DND-41 (cell line): ENCODE results near the gene MRTFA.

ENCODE experiments used
- ATAC-seq: fragments of 200-7000 bp; cut with Tn5 transposase; 3 replicates; pipeline ENCODE4 v1.9.1; 2021; ENCODE audit warnings: low read depth; ENCODE audit not compliant: insufficient read depth
- DNase-seq: peaks from one replicate; pipeline ENCODE4 v3.0.0-alpha.2; 2020
- H2AFZ ChIP-seq: 2 replicates; pipeline ENCODE4 v1.6.0; 2012; ENCODE audit warnings: low read depth, low read length
- H3K27ac ChIP-seq: 2 replicates; pipeline ENCODE4 v1.5.1; 2012; ENCODE audit warnings: low read length, inconsistent platforms
- H3K27me3 ChIP-seq: fragments of 200-600 bp; sonication (generic); 2 replicates; pipeline ENCODE4 v1.6.0; 2012; ENCODE audit warnings: low read length, mild to moderate bottlenecking, inconsistent platforms; ENCODE audit not compliant: insufficient read depth, poor library complexity
- H3K36me3 ChIP-seq: 2 replicates; pipeline ENCODE4 v1.5.1; 2012; ENCODE audit warnings: low read length, inconsistent platforms; ENCODE audit not compliant: insufficient read depth
- H3K4me1 ChIP-seq: 2 replicates; pipeline ENCODE4 v1.5.1; 2012; ENCODE audit warnings: mild to moderate bottlenecking, low read length; ENCODE audit not compliant: insufficient read depth
- H3K4me2 ChIP-seq: 2 replicates; pipeline ENCODE4 v1.6.0; 2012; ENCODE audit warnings: mild to moderate bottlenecking, moderate library complexity, low read length, inconsistent platforms; ENCODE audit not compliant: insufficient read depth
- H3K4me3 ChIP-seq, 2 experiments: fragments of 200-600 bp in 1 of 2; shearing (Covaris generic) in 1 of 2; 2 replicates each; pipeline ENCODE4 v1.5.1; 2012 to 2016; ENCODE audit warnings: inconsistent platforms in 2 of 2, low read length in 2 of 2, mild to moderate bottlenecking in 2 of 2, low read depth in 1 of 2, moderate library complexity in 1 of 2
- H3K79me2 ChIP-seq: 2 replicates; pipeline ENCODE4 v1.6.0; 2012; ENCODE audit warnings: low read length, inconsistent platforms; ENCODE audit not compliant: insufficient read depth
- H3K9ac ChIP-seq: 2 replicates; pipeline ENCODE4 v1.6.0; 2012; ENCODE audit warnings: low read depth, mild to moderate bottlenecking, inconsistent platforms, low read length, moderate library complexity
- H3K9me3 ChIP-seq: 2 replicates; pipeline ENCODE4 v1.5.1; 2012; ENCODE audit warnings: low read length, moderate library complexity, mild to moderate bottlenecking, inconsistent platforms; ENCODE audit not compliant: insufficient read depth, severe bottlenecking
- H4K20me1 ChIP-seq: 2 replicates; pipeline ENCODE4 v1.6.0; 2012; ENCODE audit warnings: low read length; ENCODE audit not compliant: insufficient read depth
- CTCF ChIP-seq: IDR thresholded peaks from 2 replicates; pipeline ENCODE4 v1.5.1; 2012; ENCODE audit warnings: borderline replicate concordance, low read length, moderate library complexity, mild to moderate bottlenecking; ENCODE audit not compliant: poor library complexity, severe bottlenecking; ENCODE audit errors: extremely low read depth
- EZH2 ChIP-seq: IDR thresholded peaks from 3 replicates; pipeline ENCODE4 v1.6.1; 2012; ENCODE audit warnings: borderline replicate concordance, low read depth, mild to moderate bottlenecking, moderate library complexity, low read length, inconsistent platforms; ENCODE audit not compliant: severe bottlenecking

The MRTFA gene

DNA sequence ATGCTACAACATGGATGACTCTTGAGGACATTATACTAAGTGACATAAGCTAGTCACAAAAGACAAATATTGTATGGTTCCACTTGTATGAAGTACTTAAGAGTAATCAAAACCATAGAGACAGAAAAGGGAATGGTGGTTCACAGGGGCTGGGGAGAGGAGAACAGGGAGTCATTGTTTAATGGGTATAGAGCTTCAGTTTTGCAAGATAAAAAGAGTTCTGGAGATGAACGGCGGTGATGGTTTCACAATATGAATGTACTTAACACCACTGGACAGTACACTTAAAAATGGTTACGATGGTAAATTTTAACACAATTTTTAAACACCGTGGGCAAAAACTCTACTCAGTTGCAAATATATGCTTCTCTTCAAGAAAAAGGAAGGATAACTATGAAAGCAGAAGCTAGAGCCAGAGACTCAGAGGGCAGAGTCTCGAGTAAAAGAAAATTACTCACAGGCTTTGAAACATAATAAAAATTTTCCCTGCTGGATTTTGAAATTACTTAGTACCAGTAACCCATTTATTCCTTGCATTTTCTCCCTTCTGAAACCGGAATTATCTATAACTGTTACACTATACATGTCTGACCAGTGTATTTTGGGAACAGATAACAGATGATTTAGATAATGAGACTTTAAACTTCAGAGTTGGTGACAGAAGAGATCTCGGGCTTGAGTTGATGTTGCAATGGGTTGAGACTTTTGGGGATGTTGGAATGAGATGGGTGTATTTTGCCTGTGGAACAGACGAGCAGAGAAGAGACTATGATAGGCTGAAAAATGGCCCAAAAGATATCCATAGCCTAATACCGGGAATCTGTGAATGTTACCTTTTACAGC, 15.0 kb downstream of the MRTFA start:
- H3K9me3 ChIP-seq = peaks cover 17% of the 10 kb centered on the region
- peaks cover 4% of the 10 kb centered on the region; the same call in 1 of the 2 replicates for H4K20me1 ChIP-seq
- H3K4me3 ChIP-seq = no peak overlapping the region
- H3K36me3 ChIP-seq = no peaks in the 10 kb centered on the region
- TF ChIP-seq CTCF (no peak), EZH2 (no peak)
- no peak overlapping the region for H2AFZ ChIP-seq
- no peaks in the 10 kb centered on the region for H3K27me3 ChIP-seq
- DNase-seq (no peak), ATAC-seq (no peak)
- no peak overlapping the region for H3K4me2 ChIP-seq
- no peak overlapping the region for H3K9ac ChIP-seq
- H3K27ac ChIP-seq = no peak overlapping the region
- peaks cover 79% of the 10 kb centered on the region for H3K79me2 ChIP-seq
- no peaks in the 10 kb centered on the region for H3K4me1 ChIP-seq

GRCh38 chr22:40620464-40621046, 16.0 kb downstream of the MRTFA start:
- no peak for DNase-seq
- TF ChIP-seq CTCF (no peak), EZH2 (no peak)
- no peak for ATAC-seq
- H3K27me3 ChIP-seq = no peaks in the 10 kb centered on the region
- no peak overlapping the region for H3K4me2 ChIP-seq
- H2AFZ ChIP-seq = no peak overlapping the region
- H4K20me1 ChIP-seq = peaks cover 7% of the 10 kb centered on the region; the same call in 1 of the 2 replicates
- H3K4me1 ChIP-seq = no peaks in the 10 kb centered on the region
- H3K36me3 ChIP-seq = no peaks in the 10 kb centered on the region
- no peak overlapping the region for H3K9ac ChIP-seq
- peaks cover 77% of the 10 kb centered on the region for H3K79me2 ChIP-seq
- peaks cover 17% of the 10 kb centered on the region for H3K9me3 ChIP-seq
- no peak overlapping the region for H3K27ac ChIP-seq
- H3K4me3 ChIP-seq = no peak overlapping the region

DNA sequence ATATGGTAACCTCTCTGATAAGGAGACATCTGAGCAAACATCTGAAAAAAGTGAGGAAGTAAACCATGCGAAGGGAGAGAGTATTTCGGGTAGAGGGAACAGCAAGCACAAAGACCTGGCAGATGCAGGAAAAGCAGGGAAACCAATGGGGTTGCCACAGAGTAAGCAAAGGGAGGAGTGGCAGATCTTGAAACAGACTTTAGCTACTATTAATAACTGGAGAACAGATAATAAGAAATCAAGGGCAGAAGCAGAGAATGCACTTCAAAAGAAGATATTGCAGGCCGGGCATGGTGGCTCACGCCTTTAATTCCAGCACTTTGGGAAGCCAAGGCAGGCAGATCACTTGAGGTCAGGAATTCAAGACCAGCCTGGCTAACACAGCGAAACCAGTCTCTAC, 18.1 kb downstream of the MRTFA start:
- TF ChIP-seq CTCF = no peak
- TF ChIP-seq EZH2 = no peak
- DNase-seq (no peak), ATAC-seq (no peak)
- H3K36me3 ChIP-seq = no peaks in the 10 kb centered on the region
- no peak overlapping the region for H3K4me2 ChIP-seq
- H2AFZ ChIP-seq = no peak overlapping the region
- H3K9ac ChIP-seq = no peak overlapping the region
- peaks cover 8% of the 10 kb centered on the region; the same call in 1 of the 2 replicates for H4K20me1 ChIP-seq
- H3K4me1 ChIP-seq = no peaks in the 10 kb centered on the region
- no peak overlapping the region for H3K27ac ChIP-seq
- H3K4me3 ChIP-seq = no peak overlapping the region
- peaks cover 78% of the 10 kb centered on the region for H3K79me2 ChIP-seq
- H3K9me3 ChIP-seq = peaks cover 17% of the 10 kb centered on the region
- no peaks in the 10 kb centered on the region for H3K27me3 ChIP-seq
